ENCODE data around the gene MVB12B.

DNA sequence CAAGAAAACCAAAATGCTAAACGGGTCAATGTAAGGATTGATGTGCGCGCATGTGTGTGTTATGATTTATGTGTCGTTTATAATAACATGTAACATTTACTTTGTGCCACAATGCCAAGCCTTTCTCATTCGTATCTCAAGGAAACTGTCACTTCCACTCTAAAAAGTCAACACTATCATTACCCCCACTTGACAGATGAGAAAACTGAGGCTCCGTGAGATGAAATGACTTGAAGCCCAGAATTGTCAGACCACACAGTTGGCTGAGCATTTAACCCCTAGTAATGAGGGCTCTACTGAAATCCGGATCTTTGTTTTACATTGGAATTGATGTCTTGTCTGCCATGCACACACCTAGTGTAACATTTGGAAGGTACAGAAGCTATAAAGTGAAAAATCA lies 192.1 kb downstream of the MVB12B start:
- TF ChIP-seq, protein P1, sequence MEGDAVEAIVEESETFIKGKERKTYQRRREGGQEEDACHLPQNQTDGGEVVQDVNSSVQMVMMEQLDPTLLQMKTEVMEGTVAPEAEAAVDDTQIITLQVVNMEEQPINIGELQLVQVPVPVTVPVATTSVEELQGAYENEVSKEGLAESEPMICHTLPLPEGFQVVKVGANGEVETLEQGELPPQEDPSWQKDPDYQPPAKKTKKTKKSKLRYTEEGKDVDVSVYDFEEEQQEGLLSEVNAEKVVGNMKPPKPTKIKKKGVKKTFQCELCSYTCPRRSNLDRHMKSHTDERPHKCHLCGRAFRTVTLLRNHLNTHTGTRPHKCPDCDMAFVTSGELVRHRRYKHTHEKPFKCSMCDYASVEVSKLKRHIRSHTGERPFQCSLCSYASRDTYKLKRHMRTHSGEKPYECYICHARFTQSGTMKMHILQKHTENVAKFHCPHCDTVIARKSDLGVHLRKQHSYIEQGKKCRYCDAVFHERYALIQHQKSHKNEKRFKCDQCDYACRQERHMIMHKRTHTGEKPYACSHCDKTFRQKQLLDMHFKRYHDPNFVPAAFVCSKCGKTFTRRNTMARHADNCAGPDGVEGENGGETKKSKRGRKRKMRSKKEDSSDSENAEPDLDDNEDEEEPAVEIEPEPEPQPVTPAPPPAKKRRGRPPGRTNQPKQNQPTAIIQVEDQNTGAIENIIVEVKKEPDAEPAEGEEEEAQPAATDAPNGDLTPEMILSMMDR (IDR thresholded peaks at IDR 0.05) = no peak
- TF ChIP-seq POLR2A (IDR thresholded peaks at IDR 0.05) = no peak
